HEK293T (cell line): ENCODE results near the gene C15orf40.

Source experiments
- CTCF ChIA-PET: fragments of 350-600 bp; formaldehyde crosslinking; extraction: SDS; loops from one replicate; lab custom pipeline; 2021; ENCODE audit warnings: antibody characterized with exemption, inconsistent platforms; lab: Yijun Ruan, JAX
- POLR2A ChIA-PET: fragments of 350-600 bp; formaldehyde crosslinking; extraction: SDS; loops from one replicate; lab custom pipeline; 2020; ENCODE audit warnings: antibody characterized with exemption, inconsistent platforms; lab: Yijun Ruan, JAX
- DNase-seq: peaks from one replicate; pipeline ENCODE4 v3.0.0; 2012; ENCODE audit warnings: mixed read lengths; ENCODE audit errors: extremely low spot score
- ARNT ChIP-seq: fragments of 450-650 bp; IDR thresholded peaks from 2 replicates; pipeline ENCODE4 v1.6.1; 2017; ENCODE audit warnings: mild to moderate bottlenecking
- BHLHE40 ChIP-seq: fragments of 450-650 bp; IDR thresholded peaks from 2 replicates; pipeline ENCODE4 v1.6.1; 2016; ENCODE audit warnings: mild to moderate bottlenecking, moderate library complexity, borderline replicate concordance
- CTBP1 ChIP-seq: fragments of 450-650 bp; IDR thresholded peaks from 2 replicates; pipeline ENCODE4 v1.6.1; 2016; ENCODE audit warnings: borderline replicate concordance
- ELF4 ChIP-seq: fragments of 450-650 bp; IDR thresholded peaks from 2 replicates; pipeline ENCODE4 v1.6.1; 2017; ENCODE audit warnings: antibody characterized with exemption
- FOXA1 ChIP-seq: fragments of 450-650 bp; IDR thresholded peaks from 2 replicates; pipeline ENCODE4 v1.6.1; 2016; ENCODE audit warnings: mild to moderate bottlenecking
- FOXK2 ChIP-seq: fragments of 450-650 bp; IDR thresholded peaks from 2 replicates; pipeline ENCODE4 v1.6.1; 2016; ENCODE audit warnings: mild to moderate bottlenecking
- FOXM1 ChIP-seq: fragments of 450-650 bp; IDR thresholded peaks from 2 replicates; pipeline ENCODE4 v1.6.1; 2017; ENCODE audit warnings: mild to moderate bottlenecking, borderline replicate concordance
- HDGF ChIP-seq: fragments of 450-650 bp; IDR thresholded peaks from 2 replicates; pipeline ENCODE4 v1.6.1; 2017; ENCODE audit warnings: antibody characterized with exemption, borderline replicate concordance
- L3MBTL2 ChIP-seq: fragments of 450-650 bp; conservative IDR thresholded peaks from 2 replicates; pipeline ENCODE4 v1.6.1; 2016; ENCODE audit warnings: mild to moderate bottlenecking
- LEF1 ChIP-seq: fragments of 450-650 bp; IDR thresholded peaks from 2 replicates; pipeline ENCODE4 v1.6.1; 2017; ENCODE audit warnings: mild to moderate bottlenecking, borderline replicate concordance
- NFRKB ChIP-seq: fragments of 450-650 bp; IDR thresholded peaks from 2 replicates; pipeline ENCODE4 v1.6.1; 2016; ENCODE audit warnings: mild to moderate bottlenecking, moderate library complexity
- PKNOX1 ChIP-seq: fragments of 450-650 bp; IDR thresholded peaks from 2 replicates; pipeline ENCODE4 v1.6.1; 2016
- SP1 ChIP-seq: fragments of 450-650 bp; IDR thresholded peaks from 2 replicates; pipeline ENCODE4 v1.6.1; 2017
- SUZ12 ChIP-seq: fragments of 450-650 bp; IDR thresholded peaks from 2 replicates; pipeline ENCODE4 v1.6.1; 2016; ENCODE audit warnings: mild to moderate bottlenecking
- TARDBP ChIP-seq: fragments of 450-650 bp; IDR thresholded peaks from 2 replicates; pipeline ENCODE4 v1.6.1; 2016
- ZNF384 ChIP-seq: fragments of 450-650 bp; IDR thresholded peaks from 2 replicates; pipeline ENCODE4 v1.6.1; 2016

C15orf40 gene

DNA sequence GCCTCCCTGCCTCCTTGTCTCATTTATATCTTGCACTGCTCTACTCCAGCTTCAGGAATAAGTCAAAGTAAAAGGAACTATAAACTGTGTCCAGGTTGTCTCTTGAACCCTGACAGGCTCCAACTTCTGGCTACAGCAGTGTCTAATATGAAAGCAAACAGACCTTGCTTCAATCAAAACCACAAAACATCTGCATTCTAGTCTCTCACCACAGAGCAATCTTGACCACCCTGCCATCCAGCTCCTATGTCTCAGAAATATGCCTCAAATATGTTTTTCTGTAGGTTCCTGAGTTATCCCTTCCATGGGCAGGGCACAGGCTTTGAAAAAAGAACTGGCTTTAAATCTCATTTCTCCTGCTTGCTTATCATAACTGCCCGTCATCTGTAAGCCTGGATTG is 38.4 kb downstream of the C15orf40 start:
- DNase-seq = no peak
- CTCF ChIA-PET = no interaction called here
- POLR2A ChIA-PET = no interaction called here
- TF ChIP-seq TARDBP = no peak
- TF ChIP-seq ELF4 = no peak
- no peak for TF ChIP-seq SUZ12

DNA sequence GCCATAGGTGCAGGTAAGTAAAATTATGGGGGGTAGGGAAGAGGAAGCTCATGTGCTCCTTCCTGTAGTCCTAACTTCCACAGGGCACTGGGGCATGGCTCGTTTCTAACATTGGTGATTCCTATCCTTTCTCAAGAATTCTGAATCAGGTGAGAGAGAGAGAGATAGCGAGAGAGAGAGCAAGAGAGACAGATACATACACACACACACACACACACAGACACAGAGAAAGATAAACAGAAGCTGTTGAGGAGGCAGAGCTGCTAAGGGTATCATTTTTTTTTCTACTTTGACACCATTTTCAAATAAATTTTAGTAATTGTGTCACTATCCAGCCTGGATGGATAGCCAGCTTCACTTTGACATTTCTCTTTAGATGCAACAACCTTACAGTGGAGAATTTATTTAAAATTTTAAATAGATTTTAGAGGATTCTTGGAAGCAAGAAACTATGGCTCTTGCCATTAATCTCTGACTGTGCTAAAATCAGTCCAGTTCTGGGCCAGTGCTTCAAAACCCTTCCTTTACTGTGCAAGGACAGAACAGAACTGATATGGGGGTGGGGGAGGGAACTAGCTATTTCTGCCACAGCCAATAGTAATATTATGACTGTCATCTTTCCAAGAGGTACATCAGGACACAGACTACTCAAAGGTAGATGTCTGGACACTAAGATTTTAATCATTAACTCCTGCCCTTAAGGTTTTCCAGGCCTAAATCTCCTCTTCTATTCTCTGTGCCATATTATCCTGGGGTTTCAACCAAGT is 40.0 kb downstream of the C15orf40 start:
- TF ChIP-seq BHLHE40 (no peak), ELF4 (no peak), SUZ12 (no peak), LEF1 (no peak), CTBP1 (no peak), FOXK2 (no peak), HDGF (no peak), FOXA1 (no peak), PKNOX1 (no peak), TARDBP (no peak), L3MBTL2 (no peak), NFRKB (no peak), SP1 (no peak), FOXM1 (no peak), ZNF384 (no peak)
- ChIA-PET POLR2A (interaction anchor here (0.8 to 2.4 kb wide), 3 partner anchors 10 to 15 kb away, joined by 3 to 13 read pairs (median 3); partner anchors contain the start of gene RAMAC), CTCF (interaction anchor here (0.7 to 1.0 kb wide), 2 partner anchors 10 to 40 kb away, joined by 5 to 9 read pairs; partner anchors contain the start of gene C15orf40)
- DNase-seq = no peak

- CTCF ChIA-PET = interaction anchor here (0.7 kb wide), 1 partner anchor 9 kb away, joined by 9 read pairs; no protein-coding TSS in a partner anchor
- TF ChIP-seq ZNF384 (no peak), HDGF (no peak), SP1 (no peak), FOXK2 (no peak), ELF4 (no peak), FOXA1 (no peak), L3MBTL2 (no peak), PKNOX1 (no peak), SUZ12 (no peak), FOXM1 (no peak), CTBP1 (no peak), NFRKB (no peak), ARNT (no peak), LEF1 (no peak), BHLHE40 (no peak), TARDBP (no peak)
- DNase-seq = no peak
These were observed 40.7 kb downstream of the C15orf40 start for GRCh38 chr15:82970696-82971095.

DNA sequence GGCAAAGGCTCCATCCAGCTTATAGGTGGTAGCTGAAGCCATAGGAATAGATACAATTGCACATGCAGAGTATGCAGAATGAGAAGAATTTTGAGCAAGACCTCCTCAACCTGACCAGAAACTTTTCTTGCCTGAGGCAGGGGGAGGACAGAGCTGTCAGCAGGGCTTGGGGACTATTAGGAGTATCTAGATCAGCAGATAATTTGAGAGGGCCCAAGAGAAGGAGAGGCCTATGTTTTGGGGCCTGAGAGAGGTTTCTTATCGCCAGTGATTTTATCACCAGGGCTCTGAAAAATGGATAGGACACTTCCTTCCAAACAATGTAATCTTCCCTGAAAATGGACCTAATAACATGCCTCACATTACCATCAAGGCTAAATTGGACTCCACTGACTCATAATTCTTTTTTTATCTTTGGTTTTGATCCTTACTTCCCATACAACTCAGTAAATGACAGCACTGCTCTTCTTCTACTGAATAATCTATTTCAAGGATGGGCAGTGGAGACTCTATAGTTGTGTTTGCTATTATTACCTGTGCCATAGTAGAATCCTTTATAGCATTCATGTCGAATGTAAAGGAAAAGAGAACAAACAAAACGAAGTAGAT is 41.3 kb downstream of the C15orf40 start:
- no peak for DNase-seq
- TF ChIP-seq HDGF = no peak
- no peak for TF ChIP-seq LEF1
- no peak for TF ChIP-seq TARDBP
- no peak for TF ChIP-seq CTBP1
- TF ChIP-seq ARNT = no peak
- TF ChIP-seq FOXK2 = no peak
- TF ChIP-seq SP1 = no peak
- no peak for TF ChIP-seq ZNF384
- TF ChIP-seq PKNOX1 = no peak
- no peak for TF ChIP-seq FOXM1
- TF ChIP-seq BHLHE40 = no peak
- TF ChIP-seq ELF4 = no peak
- TF ChIP-seq SUZ12 = no peak
- CTCF ChIA-PET = no interaction called here
- POLR2A ChIA-PET = interaction anchor here (2.4 kb wide), 1 partner anchor 16 kb away, joined by 13 read pairs; the partner anchor contains the start of gene RAMAC

More at GRCh38 chr15:82970696-82971095, 40.7 kb downstream of the C15orf40 start:
- POLR2A ChIA-PET = interaction anchor here (0.8 to 2.4 kb wide), 2 partner anchors 13 to 15 kb away, joined by 3 to 13 read pairs; partner anchors contain the start of gene RAMAC

GRCh38 chr15:82969353-82969752 is 42.1 kb downstream of the C15orf40 start:
- CTCF ChIA-PET = interaction anchor here (0.7 to 1.1 kb wide), 2 partner anchors 26 to 71 kb away, joined by 3 read pairs; no protein-coding TSS in a partner anchor
- TF ChIP-seq PKNOX1 (no peak), FOXK2 (no peak), TARDBP (no peak), BHLHE40 (no peak), SP1 (no peak), SUZ12 (no peak), HDGF (no peak), FOXM1 (no peak), CTBP1 (no peak), ZNF384 (no peak), ARNT (no peak), LEF1 (no peak), NFRKB (no peak), L3MBTL2 (no peak), ELF4 (no peak), FOXA1 (no peak)
- POLR2A ChIA-PET = interaction anchor here (0.7 to 1.0 kb wide), 2 partner anchors 17 to 430 kb away, joined by 3 to 4 read pairs; partner anchors contain the start of gene RAMAC
- DNase-seq = no peak
